Cardiac atrium fibroblast (primary cell): ENCODE data around the gene ATMIN. TPM values are rescaled to one million over a fixed set of nuclear protein-coding genes. Genes with fewer than 3 reads are reported as not detected.

Experiments used
- total RNA-seq: library from RNA; depleted of rRNA; stranded (reverse); fragments of >200 nt; gene quantifications from 2 replicates; pipeline ENCODE4 v1.2.3, GENCODE V29; 2015

The ATMIN gene, protein sequence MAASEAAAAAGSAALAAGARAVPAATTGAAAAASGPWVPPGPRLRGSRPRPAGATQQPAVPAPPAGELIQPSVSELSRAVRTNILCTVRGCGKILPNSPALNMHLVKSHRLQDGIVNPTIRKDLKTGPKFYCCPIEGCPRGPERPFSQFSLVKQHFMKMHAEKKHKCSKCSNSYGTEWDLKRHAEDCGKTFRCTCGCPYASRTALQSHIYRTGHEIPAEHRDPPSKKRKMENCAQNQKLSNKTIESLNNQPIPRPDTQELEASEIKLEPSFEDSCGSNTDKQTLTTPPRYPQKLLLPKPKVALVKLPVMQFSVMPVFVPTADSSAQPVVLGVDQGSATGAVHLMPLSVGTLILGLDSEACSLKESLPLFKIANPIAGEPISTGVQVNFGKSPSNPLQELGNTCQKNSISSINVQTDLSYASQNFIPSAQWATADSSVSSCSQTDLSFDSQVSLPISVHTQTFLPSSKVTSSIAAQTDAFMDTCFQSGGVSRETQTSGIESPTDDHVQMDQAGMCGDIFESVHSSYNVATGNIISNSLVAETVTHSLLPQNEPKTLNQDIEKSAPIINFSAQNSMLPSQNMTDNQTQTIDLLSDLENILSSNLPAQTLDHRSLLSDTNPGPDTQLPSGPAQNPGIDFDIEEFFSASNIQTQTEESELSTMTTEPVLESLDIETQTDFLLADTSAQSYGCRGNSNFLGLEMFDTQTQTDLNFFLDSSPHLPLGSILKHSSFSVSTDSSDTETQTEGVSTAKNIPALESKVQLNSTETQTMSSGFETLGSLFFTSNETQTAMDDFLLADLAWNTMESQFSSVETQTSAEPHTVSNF
- total RNA-seq = 25.5 and 29.5 TPM in 2 replicates

DNA sequence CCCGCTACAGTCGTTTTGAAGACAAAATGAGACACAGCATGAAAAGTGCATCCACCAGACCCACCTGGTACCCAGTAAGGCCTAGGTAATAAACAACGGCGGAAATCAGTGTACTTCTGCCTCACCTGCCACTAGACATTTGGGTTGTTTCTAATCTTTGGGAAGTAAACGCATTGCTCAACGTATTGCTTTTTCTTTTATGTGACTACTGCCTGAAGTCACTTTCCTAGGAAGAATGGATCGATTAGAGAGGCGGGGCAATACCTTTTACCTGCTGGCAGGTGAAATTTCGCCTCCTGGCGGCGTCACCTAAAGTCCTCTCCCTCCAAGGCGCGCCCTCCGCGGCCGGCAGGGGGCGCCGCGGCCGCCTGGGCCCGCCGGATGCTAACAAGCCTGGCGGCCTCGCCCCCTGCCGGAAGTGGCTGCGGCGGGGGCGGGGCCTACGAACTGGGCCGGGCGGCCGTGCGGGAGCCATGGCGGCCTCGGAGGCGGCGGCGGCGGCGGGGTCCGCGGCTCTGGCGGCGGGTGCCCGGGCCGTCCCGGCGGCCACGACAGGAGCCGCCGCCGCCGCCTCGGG lies at the start of gene ATMIN:
Gene ATMIN (plus strand): TSS at position 445 of the 577 bp plus-strand sequence. CDS start 29 bp downstream, at position 474.

DNA sequence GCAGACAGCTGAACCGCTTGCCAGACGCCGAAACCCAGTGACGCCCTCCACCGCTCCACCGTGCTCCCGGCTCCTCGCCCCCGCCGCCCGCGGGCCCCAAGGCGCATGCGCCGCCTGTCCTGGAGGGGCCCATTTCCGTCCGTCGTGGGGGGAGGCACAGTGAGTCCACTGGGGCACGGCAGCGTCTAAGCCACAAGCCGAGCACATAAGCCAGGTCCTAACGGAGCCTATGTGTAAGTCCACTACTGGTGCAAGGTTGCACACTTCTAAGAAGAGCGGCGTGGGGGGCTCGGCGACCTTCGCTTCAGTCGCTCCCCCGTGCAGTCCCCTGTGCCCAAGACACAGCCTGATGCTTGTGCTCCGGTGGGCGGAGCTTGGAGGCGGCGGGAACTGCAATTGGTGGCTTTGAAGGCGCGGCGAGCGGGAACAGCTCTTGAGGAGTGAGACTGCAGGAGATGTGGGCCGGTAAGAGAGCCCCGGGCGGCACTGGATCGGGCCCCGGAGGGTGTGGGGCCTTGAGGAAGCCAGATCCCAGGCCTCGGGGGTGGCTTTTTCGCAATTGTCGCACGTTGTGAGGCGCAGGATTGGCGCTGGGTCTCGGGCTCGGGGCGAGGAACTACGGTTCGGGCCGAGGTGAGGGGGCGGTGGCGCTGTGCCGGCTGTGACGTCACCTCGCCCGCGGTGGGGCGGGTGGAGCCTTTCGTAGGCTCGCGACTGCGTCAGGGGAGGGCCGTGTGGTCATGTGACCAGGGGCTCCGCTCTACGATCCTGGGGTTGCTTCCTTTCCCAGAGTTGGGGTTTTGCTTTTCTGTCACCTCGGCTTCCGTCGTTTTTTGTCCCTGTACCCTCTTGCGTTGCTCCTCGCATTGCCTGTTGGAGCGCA lies 28.6 kb upstream of the ATMIN start, which contains the start of the genes CENPN and CMC2:
Gene CENPN (plus strand): TSS at position 402 of the 883 bp plus-strand sequence. CDS start 4,726 bp downstream, outside the sequence.
Gene CMC2 (minus strand): TSS at position 73 of the 883 bp plus-strand sequence. CDS start 9,491 bp downstream, outside the sequence.

DNA sequence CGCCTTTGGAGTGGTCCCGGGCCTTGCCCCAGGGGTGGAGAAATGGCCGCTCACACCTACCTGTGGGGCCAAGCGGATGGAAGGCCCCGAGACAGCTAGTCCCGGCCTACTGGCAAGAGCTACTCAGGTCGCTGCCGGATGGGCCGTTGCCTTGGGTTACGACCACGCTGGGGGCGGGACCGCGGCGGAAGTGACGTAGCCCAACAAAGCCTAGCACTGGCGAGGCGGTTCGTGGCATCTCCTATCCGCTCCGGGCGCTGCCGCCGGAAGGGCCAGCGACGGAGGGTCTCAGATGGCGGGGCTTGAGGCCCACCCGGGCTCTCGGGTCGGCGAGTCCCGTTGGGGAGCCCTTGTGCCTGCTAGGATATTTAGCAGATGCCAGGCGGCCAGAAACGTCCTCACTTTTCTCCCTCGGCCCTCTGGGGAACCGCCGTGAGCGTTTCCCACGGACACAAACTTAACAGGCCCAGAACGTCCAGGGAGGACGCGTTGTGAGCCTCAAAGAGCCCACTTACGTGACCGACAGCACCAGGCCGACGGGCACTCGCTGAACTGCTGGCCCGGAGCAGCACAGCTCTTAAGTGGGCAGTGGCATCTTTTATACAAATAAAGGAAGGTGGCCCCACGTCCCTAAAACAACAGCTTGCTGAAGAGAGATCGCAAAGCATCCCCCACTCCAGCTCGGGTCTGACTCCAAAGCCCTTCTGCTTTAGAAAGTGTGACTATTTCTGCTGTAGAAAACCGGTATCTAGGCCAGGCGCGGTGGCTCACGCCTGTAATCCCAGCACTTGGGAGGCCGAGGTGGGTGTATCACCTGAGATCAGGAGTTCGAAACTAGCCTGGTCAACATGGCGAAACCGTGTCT lies 41.7 kb downstream of the ATMIN start, which contains the start of gene C16orf46:
Gene C16orf46 (minus strand): TSS at position 163 of the 865 bp plus-strand sequence. CDS start 13,283 bp downstream, outside the sequence.

DNA sequence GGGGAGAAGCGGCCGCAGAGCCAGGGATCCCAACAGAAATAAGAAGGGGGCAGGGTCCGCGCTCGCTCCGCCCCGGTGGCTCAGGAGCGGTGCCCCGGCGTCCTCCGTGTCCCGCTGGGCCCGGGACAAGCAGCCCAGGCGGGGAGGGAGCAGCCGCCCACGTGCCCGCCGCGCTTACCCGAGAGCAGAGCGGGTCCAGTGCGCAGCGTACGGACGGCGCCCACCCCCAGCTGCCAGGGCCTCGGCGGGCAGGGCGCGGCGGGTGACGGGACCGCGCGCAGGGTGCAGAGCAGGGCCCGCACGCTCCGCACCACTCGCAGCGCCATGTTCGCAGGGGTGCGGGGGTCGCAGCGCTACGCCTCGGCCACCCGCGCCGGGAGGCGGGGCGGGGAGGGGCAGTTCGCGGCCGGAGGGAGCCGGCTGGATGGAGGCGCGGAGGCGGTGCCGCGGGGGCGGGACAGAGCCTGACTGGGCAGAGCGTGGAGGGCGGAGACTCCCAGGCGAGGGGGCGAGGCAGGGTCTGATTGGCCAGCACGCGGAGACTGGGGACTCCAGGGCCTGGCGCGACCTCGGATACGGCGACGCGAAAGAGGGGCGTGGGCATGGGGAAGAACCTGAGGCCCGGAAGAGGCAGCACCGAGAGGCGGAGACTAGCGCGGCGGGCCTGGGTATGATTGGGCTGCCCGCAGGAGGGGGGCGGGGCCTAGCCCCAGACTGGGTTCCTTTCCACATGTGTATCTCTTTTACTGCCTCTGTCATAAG lies 60.5 kb downstream of the ATMIN start, which contains the start of gene GCSH:
Gene GCSH (minus strand): TSS at position 443 of the 762 bp plus-strand sequence. CDS start 117 bp downstream, at position 326.

Other genes with a start within 250 kb of the ATMIN start
- 2.7 and 4.4 TPM in 2 replicates for gene CDYL2, start 231.2 kb upstream of the ATMIN start, total RNA-seq
- 46.4 and 52.5 TPM in 2 replicates for gene CMC2, start 29.0 kb upstream of the ATMIN start, total RNA-seq
- gene CENPN, start 28.6 kb upstream of the ATMIN start, total RNA-seq = 16.7 and 17.9 TPM in 2 replicates
- 0.18 and 0.32 TPM in 2 replicates for gene C16orf46, start 41.4 kb downstream of the ATMIN start, total RNA-seq
- gene GCSH, start 60.6 kb downstream of the ATMIN start, total RNA-seq = 13.1 and 19.7 TPM in 2 replicates
- not detected in 2 replicates for gene BCO1, start 202.8 kb downstream of the ATMIN start, total RNA-seq